ENCODE measurements around the gene ZNF775.

- TF ChIP-seq CEBPB (IDR thresholded peaks at IDR 0.05) (no peak), EP300 (IDR thresholded peaks at IDR 0.05; ENCODE audit: borderline replicate concordance) (no peak), REST (IDR thresholded peaks at IDR 0.05; ENCODE audit: low read depth) (no peak), TAF1 (IDR thresholded peaks at IDR 0.05; ENCODE audit: low read depth) (no peak), FOXM1 (IDR thresholded peaks at IDR 0.05; ENCODE audit: borderline replicate concordance, low read depth) (no peak), TEAD4 (IDR thresholded peaks at IDR 0.05) (no peak), RAD21 (IDR thresholded peaks at IDR 0.05; ENCODE audit: low read depth) (no peak), MAX (IDR thresholded peaks at IDR 0.05) (no peak), NFIC (IDR thresholded peaks at IDR 0.05) (no peak), ZBTB7A (IDR thresholded peaks at IDR 0.05; ENCODE audit: low read depth) (no peak), USF1 (IDR thresholded peaks at IDR 0.05) (no peak)
Measured at GRCh38 chr7:150374472-150374871, 4.7 kb upstream of the ZNF775 start.

Data from Ishikawa (cell line).